Amniotic stem cell (primary cell): ENCODE data around the gene KRT34.

ENCODE experiments used
- DNase-seq: peaks from one replicate; lab custom pipeline; 2025; lab: John Stamatoyannopoulos, UW

The KRT34 gene

GRCh38 chr17:41332239-41332638 lies 49.9 kb downstream of the KRT34 start:
- no peak for DNase-seq

GRCh38 chr17:41331606-41332005 lies 50.5 kb downstream of the KRT34 start:
- no peak for DNase-seq

DNA sequence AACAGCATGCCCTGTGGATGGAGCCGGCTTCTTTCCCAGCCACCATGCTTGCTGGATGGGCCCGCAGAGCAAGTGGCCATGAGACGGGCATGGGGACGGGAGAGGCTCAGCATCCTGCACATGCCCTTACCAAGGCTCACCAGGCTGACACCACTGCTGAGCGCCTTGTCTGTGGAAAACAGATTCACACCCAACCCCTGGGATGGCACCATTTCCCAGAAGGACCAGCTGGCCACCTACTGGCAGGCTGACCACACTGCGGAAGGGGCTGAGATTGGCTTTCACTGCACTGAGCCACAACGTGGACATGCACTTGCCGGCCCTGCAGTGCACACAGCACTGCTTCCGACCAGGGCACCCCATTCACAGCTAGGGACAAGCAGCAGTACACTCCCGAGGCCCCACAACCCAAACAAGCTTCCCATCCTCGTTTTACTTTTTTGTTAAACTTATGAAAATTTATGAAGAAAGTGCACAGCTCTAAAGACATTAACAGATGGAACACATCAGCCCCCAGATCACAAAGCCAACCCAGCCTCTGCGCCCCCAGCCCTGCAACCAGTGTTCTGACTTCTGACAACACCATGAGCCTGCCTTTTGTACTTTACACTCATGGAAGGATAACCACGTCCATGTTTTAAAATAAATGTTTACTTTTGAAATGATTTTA lies 52.7 kb downstream of the KRT34 start:
- peak; percentile 52 for DNase-seq

DNA sequence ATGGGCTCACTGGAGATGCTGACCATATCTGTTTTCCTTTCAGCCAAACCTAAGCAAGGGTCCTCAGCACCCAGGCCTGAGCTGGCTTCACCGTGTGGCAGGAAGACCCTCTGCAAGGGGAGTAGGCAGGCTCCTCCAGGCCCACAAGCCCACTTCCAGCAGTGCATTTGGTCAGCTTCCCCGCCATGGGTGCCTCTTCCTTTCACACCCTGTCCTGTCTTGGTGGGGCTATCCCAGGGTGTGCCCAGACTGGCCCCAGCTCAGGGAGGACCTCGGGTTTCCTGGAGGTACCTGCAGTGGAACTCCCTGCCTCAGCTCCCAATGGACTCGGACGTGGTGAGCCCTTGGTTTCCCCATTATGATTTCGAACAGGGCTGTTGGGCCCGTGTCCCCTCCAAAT lies 53.9 kb downstream of the KRT34 start:
- DNase-seq: no peak
